22Rv1 (cell line): Measurements from ENCODE around the gene IPP.

Experiments
- CTCF ChIP-seq: fragments of 450-650 bp; IDR thresholded peaks from 2 replicates; pipeline ENCODE4 v1.5.1; 2017; ENCODE audit warnings: mild to moderate bottlenecking
- ZFX ChIP-seq: fragments of 450-650 bp; IDR thresholded peaks from 2 replicates; pipeline ENCODE4 v1.6.1; 2017; ENCODE audit warnings: antibody characterized with exemption, borderline replicate concordance

GRCh38 chr1:45669379-45669778, 81.1 kb downstream of the IPP start:
- TF ChIP-seq CTCF (no peak), ZFX (no peak)
